GM10248 (cell line): ENCODE measurements around the gene CCDC85A.

Experiments used
- CTCF ChIA-PET: fragments of 300-600 bp; sonication (Branson Sonifier 250); formaldehyde crosslinking; extraction: SDS; loops from one replicate; lab custom pipeline; 2021; ENCODE audit warnings: antibody characterized with exemption; lab: Yijun Ruan, JAX
- POLR2A ChIA-PET: fragments of 350-650 bp; sonication (Branson Sonifier 250); formaldehyde crosslinking; extraction: SDS; loops from one replicate; lab custom pipeline; 2020; ENCODE audit warnings: antibody characterized with exemption; lab: Yijun Ruan, JAX
- DNase-seq: peaks from one replicate; pipeline ENCODE4 v3.0.0; 2012; ENCODE audit errors: extremely low spot score
- CTCF ChIP-seq: IDR thresholded peaks from 2 replicates; pipeline ENCODE4 v1.5.1; 2012; ENCODE audit warnings: mild to moderate bottlenecking, low read depth; ENCODE audit errors: extremely low read depth, missing control alignments, control extremely low read depth

CCDC85A gene

DNA sequence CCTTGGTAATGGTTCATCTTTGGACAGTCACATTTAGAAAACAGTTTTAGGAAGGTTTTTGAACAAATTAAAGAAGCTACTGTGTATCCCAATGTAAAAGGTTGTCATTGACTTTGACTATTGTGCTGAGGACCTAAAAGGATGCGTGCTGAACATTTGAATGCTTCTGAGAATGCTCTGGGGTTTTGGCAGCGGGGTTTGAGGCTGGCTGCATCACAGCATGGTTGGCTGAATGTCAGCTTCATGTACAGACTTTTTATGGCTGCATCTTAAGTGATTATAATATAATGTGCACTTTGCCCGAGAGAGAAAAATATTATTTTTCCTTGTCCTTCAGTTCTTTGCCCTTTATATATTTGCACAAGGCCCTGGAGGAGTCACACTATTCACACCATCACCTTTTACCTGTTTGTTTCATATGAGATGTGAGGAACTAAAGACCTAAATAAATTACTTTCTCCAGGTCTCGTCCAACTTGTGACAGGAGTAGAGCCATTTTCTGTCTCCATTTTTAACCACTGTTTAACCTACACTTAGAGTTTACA lies 125.9 kb downstream of the CCDC85A start:
- no peak for DNase-seq
- POLR2A ChIA-PET: no interaction called here
- TF ChIP-seq CTCF: no peak
- CTCF ChIA-PET: interaction anchor here (2.9 kb wide), 1 partner anchor 9 kb away, joined by 17 read pairs; no protein-coding TSS in a partner anchor

DNA sequence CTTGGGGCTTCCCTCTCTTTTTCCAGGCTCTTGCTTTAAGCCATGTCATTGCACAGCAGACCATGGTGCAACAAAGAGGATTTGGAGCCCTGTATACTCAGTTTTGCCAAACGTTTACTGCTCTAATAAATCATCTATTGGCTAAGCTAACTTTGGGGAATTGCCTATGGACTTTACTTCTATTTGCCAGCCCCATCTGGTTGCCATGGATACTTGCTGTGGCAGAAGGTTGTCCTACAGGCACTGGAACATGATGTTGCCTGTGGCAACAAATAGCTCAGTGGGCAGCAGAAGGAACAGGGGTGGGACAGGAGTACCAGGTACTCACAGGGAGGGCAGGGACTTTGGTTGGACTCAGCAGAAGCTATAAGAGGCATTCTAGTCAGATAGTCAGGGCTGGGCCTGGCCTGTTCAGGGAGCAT lies 129.7 kb downstream of the CCDC85A start:
- no peak for DNase-seq
- ChIA-PET POLR2A (no interaction called here), CTCF (no interaction called here)
- TF ChIP-seq CTCF: no peak

- POLR2A ChIA-PET: no interaction called here
- CTCF ChIA-PET: no interaction called here
- DNase-seq: no peak
- TF ChIP-seq CTCF: no peak
Measured at GRCh38 chr2:56314371-56314770, 130.6 kb downstream of the CCDC85A start.

- POLR2A ChIA-PET: no interaction called here
- no peak for TF ChIP-seq CTCF
- no peak for DNase-seq
- CTCF ChIA-PET: no interaction called here
Measured at GRCh38 chr2:56314796-56315195, 131.0 kb downstream of the CCDC85A start.

DNA sequence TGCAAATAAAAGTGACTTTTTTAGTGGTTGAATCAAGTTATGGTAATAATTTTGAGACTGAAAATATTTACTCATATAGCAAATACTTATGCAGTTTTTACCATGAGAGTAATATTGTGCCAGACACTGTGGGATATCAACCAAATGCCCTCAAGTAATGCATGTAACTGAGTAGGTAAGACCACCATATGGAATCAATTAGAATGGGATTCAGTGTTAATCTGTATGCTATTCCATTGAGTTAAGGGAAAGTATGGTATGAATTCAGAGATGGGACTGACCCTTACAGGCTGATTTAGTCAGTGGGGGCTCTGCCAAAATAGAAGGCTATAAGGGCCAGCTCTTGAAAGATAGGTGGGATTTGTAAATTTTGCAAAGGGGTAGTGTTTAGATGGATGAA lies 131.6 kb downstream of the CCDC85A start:
- POLR2A ChIA-PET: no interaction called here
- CTCF ChIA-PET: interaction anchor here (1.2 to 2.9 kb wide), 2 partner anchors 12 to 21 kb away, joined by 3 to 9 read pairs; no protein-coding TSS in a partner anchor
- DNase-seq: no peak
- TF ChIP-seq CTCF: no peak

GRCh38 chr2:56316011-56316410 lies 132.2 kb downstream of the CCDC85A start:
- ChIA-PET POLR2A (no interaction called here), CTCF (interaction anchor here (0.8 to 2.9 kb wide), 3 partner anchors 12 to 20 kb away, joined by 3 to 9 read pairs (median 3); no protein-coding TSS in a partner anchor)
- DNase-seq: no peak
- no peak for TF ChIP-seq CTCF

DNA sequence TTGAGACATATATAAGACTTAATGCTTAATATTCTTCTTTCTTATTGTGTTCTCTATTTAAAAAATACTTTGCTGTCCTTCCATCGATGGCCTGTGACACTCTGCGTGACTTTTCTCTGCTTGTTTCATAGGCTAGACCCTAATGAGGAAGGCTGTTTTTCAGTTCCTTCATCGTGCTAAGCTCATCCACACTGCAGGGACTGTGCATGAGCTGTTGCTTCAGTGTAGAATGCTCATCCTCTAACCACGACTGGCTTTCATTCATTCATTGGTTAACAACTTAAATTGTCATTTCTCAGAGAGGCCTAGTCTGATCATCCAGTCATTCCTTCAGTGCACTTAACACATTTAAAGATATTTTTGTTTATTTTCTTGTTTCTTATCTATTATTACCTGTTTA lies 134.4 kb downstream of the CCDC85A start:
- ChIA-PET POLR2A (no interaction called here), CTCF (interaction anchor here (2.9 to 3.3 kb wide), 2 partner anchors 9 to 10 kb away, joined by 9 to 17 read pairs; no protein-coding TSS in a partner anchor)
- DNase-seq: no peak
- no peak for TF ChIP-seq CTCF
